WTC11 (cell line): Measurements from ENCODE around the gene NSD1.

ENCODE experiments used
- ESRRA ChIP-seq: sonication (generic); formaldehyde crosslinking; IDR thresholded peaks from 2 replicates; pipeline ENCODE4 v1.8.1; 2022; ENCODE audit warnings: mild to moderate bottlenecking, missing genetic modification reagents, borderline replicate concordance
- JAZF1 ChIP-seq: fragments of 250-450 bp; sonication (Bioruptor Pico); IDR thresholded peaks from 2 replicates; pipeline ENCODE4 v1.9.0; 2021; ENCODE audit warnings: moderate library complexity, mild to moderate bottlenecking, inconsistent platforms
- SP1 ChIP-seq: sonication (generic); formaldehyde crosslinking; conservative IDR thresholded peaks from 2 replicates; pipeline ENCODE4 v1.8.1; 2022; ENCODE audit warnings: missing genetic modification reagents
- TF ChIP-seq, protein P1 (sequence below): fragments of 200-600 bp; IDR thresholded peaks from 2 replicates; pipeline ENCODE4 v1.8.0; 2022; ENCODE audit warnings: antibody characterized with exemption
- TF ChIP-seq, protein P2 (sequence below): sonication (generic); formaldehyde crosslinking; IDR thresholded peaks from 2 replicates; pipeline ENCODE4 v1.8.1; 2023; ENCODE audit warnings: mild to moderate bottlenecking, moderate library complexity, missing genetic modification reagents

DNA sequence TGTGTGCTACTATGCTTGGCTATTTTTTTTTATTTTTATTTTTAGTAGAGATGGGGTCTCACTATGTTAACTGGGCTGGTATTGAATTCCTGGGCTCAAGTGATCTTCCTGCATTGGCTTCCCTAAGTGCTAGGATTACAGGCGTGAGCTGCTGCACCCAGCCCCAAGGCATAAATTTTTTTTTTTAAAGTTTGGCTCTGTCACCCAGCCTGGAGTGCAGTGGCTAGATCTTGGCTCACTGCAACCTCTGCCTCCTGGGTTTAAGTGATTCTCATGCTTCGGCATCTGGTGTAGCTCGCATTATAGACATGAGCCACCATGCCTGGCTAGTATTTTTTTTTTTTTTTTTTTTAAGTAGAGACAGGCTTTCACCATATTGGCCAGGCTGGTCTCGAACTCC lies 99.6 kb downstream of the NSD1 start:
- TF ChIP-seq SP1 (CRISPR knock-in tag), result no peak
- TF ChIP-seq, protein P1, sequence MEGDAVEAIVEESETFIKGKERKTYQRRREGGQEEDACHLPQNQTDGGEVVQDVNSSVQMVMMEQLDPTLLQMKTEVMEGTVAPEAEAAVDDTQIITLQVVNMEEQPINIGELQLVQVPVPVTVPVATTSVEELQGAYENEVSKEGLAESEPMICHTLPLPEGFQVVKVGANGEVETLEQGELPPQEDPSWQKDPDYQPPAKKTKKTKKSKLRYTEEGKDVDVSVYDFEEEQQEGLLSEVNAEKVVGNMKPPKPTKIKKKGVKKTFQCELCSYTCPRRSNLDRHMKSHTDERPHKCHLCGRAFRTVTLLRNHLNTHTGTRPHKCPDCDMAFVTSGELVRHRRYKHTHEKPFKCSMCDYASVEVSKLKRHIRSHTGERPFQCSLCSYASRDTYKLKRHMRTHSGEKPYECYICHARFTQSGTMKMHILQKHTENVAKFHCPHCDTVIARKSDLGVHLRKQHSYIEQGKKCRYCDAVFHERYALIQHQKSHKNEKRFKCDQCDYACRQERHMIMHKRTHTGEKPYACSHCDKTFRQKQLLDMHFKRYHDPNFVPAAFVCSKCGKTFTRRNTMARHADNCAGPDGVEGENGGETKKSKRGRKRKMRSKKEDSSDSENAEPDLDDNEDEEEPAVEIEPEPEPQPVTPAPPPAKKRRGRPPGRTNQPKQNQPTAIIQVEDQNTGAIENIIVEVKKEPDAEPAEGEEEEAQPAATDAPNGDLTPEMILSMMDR, result no peak
- TF ChIP-seq, protein P2, sequence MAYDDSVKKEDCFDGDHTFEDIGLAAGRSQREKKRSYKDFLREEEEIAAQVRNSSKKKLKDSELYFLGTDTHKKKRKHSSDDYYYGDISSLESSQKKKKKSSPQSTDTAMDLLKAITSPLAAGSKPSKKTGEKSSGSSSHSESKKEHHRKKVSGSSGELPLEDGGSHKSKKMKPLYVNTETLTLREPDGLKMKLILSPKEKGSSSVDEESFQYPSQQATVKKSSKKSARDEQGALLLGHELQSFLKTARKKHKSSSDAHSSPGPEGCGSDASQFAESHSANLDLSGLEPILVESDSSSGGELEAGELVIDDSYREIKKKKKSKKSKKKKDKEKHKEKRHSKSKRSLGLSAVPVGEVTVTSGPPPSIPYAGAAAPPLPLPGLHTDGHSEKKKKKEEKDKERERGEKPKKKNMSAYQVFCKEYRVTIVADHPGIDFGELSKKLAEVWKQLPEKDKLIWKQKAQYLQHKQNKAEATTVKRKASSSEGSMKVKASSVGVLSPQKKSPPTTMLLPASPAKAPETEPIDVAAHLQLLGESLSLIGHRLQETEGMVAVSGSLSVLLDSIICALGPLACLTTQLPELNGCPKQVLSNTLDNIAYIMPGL, result no peak
- no peak for TF ChIP-seq ESRRA (CRISPR knock-in tag)
- TF ChIP-seq JAZF1 (CRISPR knock-in tag), result no peak
